ENCODE data around the gene PCNX3.
"Not testable (repeated sequence)": the region's sequence is repeated elsewhere in the genome, so short reads cannot be mapped to it uniquely, and the experiment has no call there.

GRCh38 chr11:65683480-65683879 lies 67.9 kb downstream of the PCNX3 start:
- TF ChIP-seq, protein P1, sequence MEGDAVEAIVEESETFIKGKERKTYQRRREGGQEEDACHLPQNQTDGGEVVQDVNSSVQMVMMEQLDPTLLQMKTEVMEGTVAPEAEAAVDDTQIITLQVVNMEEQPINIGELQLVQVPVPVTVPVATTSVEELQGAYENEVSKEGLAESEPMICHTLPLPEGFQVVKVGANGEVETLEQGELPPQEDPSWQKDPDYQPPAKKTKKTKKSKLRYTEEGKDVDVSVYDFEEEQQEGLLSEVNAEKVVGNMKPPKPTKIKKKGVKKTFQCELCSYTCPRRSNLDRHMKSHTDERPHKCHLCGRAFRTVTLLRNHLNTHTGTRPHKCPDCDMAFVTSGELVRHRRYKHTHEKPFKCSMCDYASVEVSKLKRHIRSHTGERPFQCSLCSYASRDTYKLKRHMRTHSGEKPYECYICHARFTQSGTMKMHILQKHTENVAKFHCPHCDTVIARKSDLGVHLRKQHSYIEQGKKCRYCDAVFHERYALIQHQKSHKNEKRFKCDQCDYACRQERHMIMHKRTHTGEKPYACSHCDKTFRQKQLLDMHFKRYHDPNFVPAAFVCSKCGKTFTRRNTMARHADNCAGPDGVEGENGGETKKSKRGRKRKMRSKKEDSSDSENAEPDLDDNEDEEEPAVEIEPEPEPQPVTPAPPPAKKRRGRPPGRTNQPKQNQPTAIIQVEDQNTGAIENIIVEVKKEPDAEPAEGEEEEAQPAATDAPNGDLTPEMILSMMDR (conservative IDR thresholded peaks at IDR 0.05; ENCODE audit: low read depth, low read length), result not testable (repeated sequence)
- not testable (repeated sequence) for TF ChIP-seq MXI1 (IDR thresholded peaks at IDR 0.05; ENCODE audit: borderline replicate concordance, low read depth, low read length)
- TF ChIP-seq, protein P2, sequence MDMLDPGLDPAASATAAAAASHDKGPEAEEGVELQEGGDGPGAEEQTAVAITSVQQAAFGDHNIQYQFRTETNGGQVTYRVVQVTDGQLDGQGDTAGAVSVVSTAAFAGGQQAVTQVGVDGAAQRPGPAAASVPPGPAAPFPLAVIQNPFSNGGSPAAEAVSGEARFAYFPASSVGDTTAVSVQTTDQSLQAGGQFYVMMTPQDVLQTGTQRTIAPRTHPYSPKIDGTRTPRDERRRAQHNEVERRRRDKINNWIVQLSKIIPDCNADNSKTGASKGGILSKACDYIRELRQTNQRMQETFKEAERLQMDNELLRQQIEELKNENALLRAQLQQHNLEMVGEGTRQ (IDR thresholded peaks at IDR 0.05; ENCODE audit: low read depth, low read length), result not testable (repeated sequence)
